HepG2 (cell line): ENCODE measurements around the gene LEP. TPM values are rescaled to one million over a fixed set of nuclear protein-coding genes. Genes with fewer than 3 reads are reported as not detected.

Experiments
- ATAC-seq: fragments of 200-7000 bp; cut with Tn5 transposase; 3 replicates; pipeline ENCODE4 v1.9.1; 2020; ENCODE audit warnings: mild to moderate bottlenecking, moderate library complexity
- BruUV-seq: library from RNA; stranded (reverse); fragments of 400-500 nt; replicated peaks from 2 replicates; lab custom pipeline; 2021; lab: Mats Ljungman, UMichigan
- CTCF ChIA-PET: fragments of 300-600 bp; formaldehyde crosslinking; extraction: SDS; loops from one replicate; lab custom pipeline; 2021; ENCODE audit warnings: low total read pairs, inconsistent platforms, low intra/inter-chr PET ratio; lab: Yijun Ruan, JAX
- POLR2A ChIA-PET: fragments of 350-600 bp; sonication (Branson Sonifier 250); formaldehyde crosslinking; loops from one replicate; lab custom pipeline; 2020; ENCODE audit warnings: antibody characterized with exemption, inconsistent platforms; lab: Yijun Ruan, JAX
- DNase-seq: peaks from one replicate; pipeline ENCODE4 v3.0.0-alpha.2; 2015; ENCODE audit warnings: low spot score
- FAIRE-seq: peaks from 3 replicates; lab custom pipeline; 2011; peaks lifted over from hg19 to GRCh38; lab: Jason Lieb, UNC
- H2AFZ ChIP-seq: one replicate; pipeline ENCODE4 v1.6.1; 2011; ENCODE audit warnings: low read length, inconsistent platforms
- H3K27ac ChIP-seq: fragments of 300-600 bp; 3 replicates; pipeline ENCODE4 v1.8.0; 2011; ENCODE audit warnings: mixed run types, mild to moderate bottlenecking, mixed read lengths, low read length, inconsistent platforms; ENCODE audit not compliant: insufficient read depth; ENCODE audit errors: extremely low read length
- H3K27me3 ChIP-seq, 2 experiments: fragments of 200-600 bp in 1 of 2; 2 replicates in 1 of 2; 3 replicates in 1 of 2; pipeline versions ENCODE4 v1.6.0 to v1.8.0; 2011; ENCODE audit warnings: low read length in 2 of 2, mild to moderate bottlenecking in 2 of 2, moderate library complexity in 2 of 2, inconsistent platforms in 1 of 2; ENCODE audit not compliant: insufficient read depth in 2 of 2, control insufficient read depth in 1 of 2
- H3K36me3 ChIP-seq, 2 experiments: fragments of 200-600 bp in 1 of 2; replicated peaks in 1 of 2; 2 replicates in 1 of 2; 3 replicates in 1 of 2; pipeline versions ENCODE4 v1.5.1 to v1.8.0; 2011; ENCODE audit warnings: low read length in 2 of 2, inconsistent platforms in 1 of 2; ENCODE audit not compliant: insufficient read depth in 2 of 2, control insufficient read depth in 1 of 2
- H3K4me1 ChIP-seq: 2 replicates; pipeline ENCODE4 v1.5.1; 2012; ENCODE audit warnings: low read length, inconsistent platforms; ENCODE audit not compliant: insufficient read depth
- H3K4me2 ChIP-seq: 2 replicates; pipeline ENCODE4 v1.6.0; 2011; ENCODE audit warnings: low read depth, low read length, inconsistent platforms
- H3K4me3 ChIP-seq, 3 experiments: fragments of 200-600 bp in 1 of 3; sonication (generic), shearing (Covaris generic) in 1 of 3; replicated peaks in 1 of 3; 2 replicates each; pipeline ENCODE4 v1.5.1; 2011 to 2016; ENCODE audit warnings: low read length in 3 of 3, inconsistent platforms in 2 of 3, low read depth in 2 of 3, mild to moderate bottlenecking in 2 of 3, control low read depth in 1 of 3, mixed read lengths in 1 of 3; ENCODE audit not compliant: insufficient read depth in 1 of 3
- H3K79me2 ChIP-seq: one replicate; pipeline ENCODE4 v1.6.1; 2011; ENCODE audit warnings: low read length, inconsistent platforms; ENCODE audit not compliant: insufficient read depth
- H3K9ac ChIP-seq: 2 replicates; pipeline ENCODE4 v1.6.0; 2011; ENCODE audit warnings: mild to moderate bottlenecking, low read depth, low read length, inconsistent platforms; ENCODE audit not compliant: insufficient read depth
- H3K9me3 ChIP-seq: 2 replicates; pipeline ENCODE4 v1.5.1; 2012; ENCODE audit warnings: mild to moderate bottlenecking, low read length
- H4K20me1 ChIP-seq: 2 replicates; pipeline ENCODE4 v1.6.0; 2011; ENCODE audit warnings: inconsistent platforms, mild to moderate bottlenecking, low read length, moderate library complexity; ENCODE audit not compliant: insufficient read depth
- BRD4 ChIP-seq: sonication (generic); formaldehyde crosslinking; IDR thresholded peaks from 2 replicates; pipeline ENCODE4 v1.4.0; 2020; ENCODE audit warnings: missing genetic modification reagents
- CBX1 ChIP-seq: IDR thresholded peaks from one replicate; pipeline ENCODE4 v1.6.1; 2016; ENCODE audit warnings: antibody characterized with exemption, low read depth
- CHD2 ChIP-seq: IDR thresholded peaks from 2 replicates; pipeline ENCODE4 v1.6.1; 2011; ENCODE audit warnings: low read depth, low read length, improper control_type of control experiment
- HOXD1 ChIP-seq: sonication (generic); formaldehyde crosslinking; IDR thresholded peaks from 2 replicates; pipeline ENCODE4 v1.5.0; 2020; ENCODE audit warnings: missing genetic modification reagents
- NFKB2 ChIP-seq: sonication (generic); formaldehyde crosslinking; IDR thresholded peaks from 2 replicates; pipeline ENCODE4 v1.4.0; 2020; ENCODE audit warnings: missing genetic modification reagents, borderline replicate concordance
- XRCC5 ChIP-seq: fragments of 200-400 bp; formaldehyde crosslinking; optimal IDR thresholded peaks from 2 replicates; pipeline ENCODE3; 2017; ENCODE audit warnings: mild to moderate bottlenecking, low read length
- ZMYM4 ChIP-seq: sonication (generic); formaldehyde crosslinking; IDR thresholded peaks from 2 replicates; pipeline ENCODE4 v1.8.1; 2023; ENCODE audit warnings: mild to moderate bottlenecking, missing genetic modification reagents
- ZNF331 ChIP-seq: sonication (generic); formaldehyde crosslinking; IDR thresholded peaks from 2 replicates; pipeline ENCODE4 v1.4.0; 2020; ENCODE audit warnings: missing genetic modification reagents
- WGBS: methylation state at CpG from one replicate; pipeline ENCODE4 v1.1.6; 2017; ENCODE audit warnings: low lambda C conversion rate; 5-methylcytosine and 5-hydroxymethylcytosine counted together
- in situ Hi-C: cut with HindIII; loops from 2 replicates; pipeline ENCODE4 v1.10.0; 2017; ENCODE audit warnings: low pct_unique_long_range_greater_than_20kb; ENCODE audit not compliant: extremely low pct_ligation_motif_present
- intact Hi-C: fragments of 100-400 bp; cut with micrococcal nuclease; formaldehyde crosslinking; loops from one replicate; pipeline ENCODE4 v1.10.0; 2022; ENCODE audit not compliant: unreplicated experiment
- polyA plus RNA-seq, 8 experiments: library from polyadenylated mRNA; depleted of rRNA in 3 of 8; stranded (reverse) in 7 of 8; unstranded in 1 of 8; fragments of >200 nt; fragmentation: Illumina TruSeq in 4 of 8; extraction: Trizol in 4 of 8; gene quantifications; 2 replicates each; pipeline versions ENCODE4 v1.2.1 to v1.2.3, GENCODE V29; 2011 to 2016; ENCODE audit warnings: low read depth in 4 of 8, missing spikeins in 1 of 8, mixed read lengths in 1 of 8; ENCODE audit not compliant: insufficient read depth in 1 of 8
- total RNA-seq, 5 experiments: library from RNA; depleted of rRNA; stranded (reverse); fragments of >200 nt; fragmentation: Illumina TruSeq; extraction: Trizol; gene quantifications; 2 replicates each; pipeline ENCODE4 v1.2.3, GENCODE V29; 2016; ENCODE audit warnings: low read depth in 1 of 5
- TF ChIP-seq, protein P1 (sequence below): sonication (generic); formaldehyde crosslinking; IDR thresholded peaks from 2 replicates; pipeline ENCODE4 v1.8.1; 2023; ENCODE audit warnings: missing genetic modification reagents, inconsistent platforms, borderline replicate concordance
- TF ChIP-seq, protein P2 (sequence below): sonication (generic); formaldehyde crosslinking; IDR thresholded peaks from 2 replicates; pipeline ENCODE4 v1.4.0; 2020; ENCODE audit warnings: missing genetic modification reagents
- TF ChIP-seq, protein P3 (sequence below): sonication (generic); formaldehyde crosslinking; IDR thresholded peaks from 2 replicates; pipeline ENCODE4 v1.8.1; 2023; ENCODE audit warnings: missing genetic modification reagents, mild to moderate bottlenecking, borderline replicate concordance
- TF ChIP-seq, protein P4 (sequence below): sonication (generic); formaldehyde crosslinking; IDR thresholded peaks from 2 replicates; pipeline ENCODE4 v1.5.0; 2020; ENCODE audit warnings: mild to moderate bottlenecking, missing genetic modification reagents
- TF ChIP-seq, protein P5 (sequence below): sonication (generic); formaldehyde crosslinking; IDR thresholded peaks from 2 replicates; pipeline ENCODE4 v1.5.1; 2020; ENCODE audit warnings: missing genetic modification reagents, mild to moderate bottlenecking, borderline replicate concordance

The LEP gene
- total and polyA plus RNA-seq, 2 of the 13 experiments (the other 11 are each of a cell fraction or from before 2014, with no cell fraction given), result 0.05 TPM; not detected in 1

DNA sequence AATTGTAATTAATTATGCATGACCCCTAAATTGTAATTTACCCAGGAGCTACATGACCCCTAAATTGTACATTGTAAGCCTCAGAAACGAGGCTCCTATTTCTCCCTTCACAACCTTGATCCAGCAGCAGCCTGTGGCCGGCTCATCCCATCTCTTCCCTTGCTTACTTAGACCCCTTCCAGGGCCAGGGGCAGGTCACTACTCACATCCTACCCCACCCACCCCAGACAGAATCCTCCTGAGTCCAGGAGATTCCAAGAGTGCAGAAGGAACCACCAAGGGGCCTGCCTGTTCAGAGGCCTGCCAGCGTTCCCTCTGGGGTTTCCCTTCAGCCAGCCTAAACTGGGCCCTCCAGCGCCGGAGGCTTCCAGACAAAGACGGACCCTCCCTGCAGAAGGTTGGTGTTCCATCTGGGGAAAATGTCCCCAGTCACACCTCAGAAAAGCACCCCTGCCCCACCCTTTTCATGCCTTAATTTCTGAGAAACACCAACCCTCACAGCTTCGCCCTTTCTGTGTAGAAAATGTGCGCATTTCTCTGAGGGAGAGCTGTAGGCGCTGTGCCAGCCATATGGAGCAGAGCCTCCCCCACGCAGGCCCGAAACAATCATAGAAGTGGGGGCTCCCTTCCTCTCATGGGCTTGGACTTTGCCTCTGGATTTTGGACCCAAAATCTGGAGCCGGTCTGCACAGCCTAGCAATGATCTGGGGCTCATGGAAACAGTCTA is 19.2 kb downstream of the LEP start (continued):
- TF ChIP-seq, protein P1, sequence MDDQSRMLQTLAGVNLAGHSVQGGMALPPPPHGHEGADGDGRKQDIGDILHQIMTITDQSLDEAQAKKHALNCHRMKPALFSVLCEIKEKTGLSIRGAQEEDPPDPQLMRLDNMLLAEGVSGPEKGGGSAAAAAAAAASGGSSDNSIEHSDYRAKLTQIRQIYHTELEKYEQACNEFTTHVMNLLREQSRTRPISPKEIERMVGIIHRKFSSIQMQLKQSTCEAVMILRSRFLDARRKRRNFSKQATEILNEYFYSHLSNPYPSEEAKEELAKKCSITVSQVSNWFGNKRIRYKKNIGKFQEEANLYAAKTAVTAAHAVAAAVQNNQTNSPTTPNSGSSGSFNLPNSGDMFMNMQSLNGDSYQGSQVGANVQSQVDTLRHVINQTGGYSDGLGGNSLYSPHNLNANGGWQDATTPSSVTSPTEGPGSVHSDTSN (CRISPR knock-in tag), result no peak
- no peak for TF ChIP-seq CHD2
- no peak for TF ChIP-seq ZMYM4 (CRISPR knock-in tag)
- TF ChIP-seq NFKB2 (CRISPR knock-in tag), result no peak
- TF ChIP-seq, protein P2, sequence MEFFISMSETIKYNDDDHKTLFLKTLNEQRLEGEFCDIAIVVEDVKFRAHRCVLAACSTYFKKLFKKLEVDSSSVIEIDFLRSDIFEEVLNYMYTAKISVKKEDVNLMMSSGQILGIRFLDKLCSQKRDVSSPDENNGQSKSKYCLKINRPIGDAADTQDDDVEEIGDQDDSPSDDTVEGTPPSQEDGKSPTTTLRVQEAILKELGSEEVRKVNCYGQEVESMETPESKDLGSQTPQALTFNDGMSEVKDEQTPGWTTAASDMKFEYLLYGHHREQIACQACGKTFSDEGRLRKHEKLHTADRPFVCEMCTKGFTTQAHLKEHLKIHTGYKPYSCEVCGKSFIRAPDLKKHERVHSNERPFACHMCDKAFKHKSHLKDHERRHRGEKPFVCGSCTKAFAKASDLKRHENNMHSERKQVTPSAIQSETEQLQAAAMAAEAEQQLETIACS (CRISPR knock-in tag), result no peak

DNA sequence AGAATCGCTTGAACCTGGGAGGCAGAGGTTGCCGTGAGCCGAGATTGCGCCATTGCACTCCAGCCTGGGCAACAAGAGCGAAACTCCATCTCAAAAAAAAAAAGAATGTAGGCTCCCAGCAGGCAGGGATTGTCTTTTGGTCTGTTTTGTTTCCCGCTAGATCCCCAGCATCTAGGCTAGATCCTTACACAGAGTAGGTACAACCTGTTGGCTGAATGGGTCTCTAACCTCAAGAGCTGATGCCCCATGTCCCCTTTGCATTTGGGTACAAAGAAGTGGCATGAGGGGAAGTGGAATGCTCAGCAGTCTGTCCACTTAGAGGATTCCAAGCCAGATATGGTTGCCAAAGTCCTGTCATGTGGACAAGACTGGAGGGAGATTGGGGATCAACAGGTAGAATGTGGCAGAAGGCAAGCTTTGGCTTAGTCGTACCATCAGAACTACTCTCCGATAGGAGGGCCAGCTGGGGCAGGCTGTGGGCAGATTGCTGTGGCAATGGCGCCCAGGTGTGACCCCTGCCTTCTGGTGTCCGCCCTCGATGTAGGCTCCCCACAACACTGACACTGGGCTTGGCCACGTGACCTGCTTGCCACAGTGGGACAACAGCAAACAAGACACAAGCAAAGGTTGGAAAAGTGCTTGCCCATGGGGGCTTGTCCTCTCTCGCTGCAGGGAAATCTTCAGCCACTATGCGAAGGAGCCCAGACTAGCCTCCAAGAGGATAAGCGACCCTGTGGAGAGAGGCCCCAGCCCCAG is 21.4 kb downstream of the LEP start:
- whole genome bisulfite sequencing, result 68% methylated on average over 12 of the region's 15 CpGs
- ATAC-seq (no peak), DNase-seq (no peak), FAIRE-seq (no peak)
- POLR2A ChIA-PET, result no interaction called here
- no peaks in the 10 kb centered on the region; a peak in 1 of 5 replicates for H3K27me3 ChIP-seq
- peaks cover 21% of the 10 kb centered on the region for H3K4me1 ChIP-seq
- H3K36me3 ChIP-seq, result no peaks in the 10 kb centered on the region
- no peak overlapping the region for H3K4me2 ChIP-seq
- H3K9me3 ChIP-seq, result no peaks in the 10 kb centered on the region
- no peaks in the 10 kb centered on the region for H3K79me2 ChIP-seq
- no peak overlapping the region for H3K27ac ChIP-seq
- in situ Hi-C loops (no loop called here), intact Hi-C loops (no loop called here)
- no peak overlapping the region for H2AFZ ChIP-seq
- BruUV-seq, result no TSS peak
- H3K9ac ChIP-seq, result no peak overlapping the region
- no peaks in the 10 kb centered on the region for H4K20me1 ChIP-seq
- H3K4me3 ChIP-seq, result no peak overlapping the region
- CTCF ChIA-PET, result no interaction called here
- TF ChIP-seq HOXD1 (CRISPR knock-in tag), result no peak
- TF ChIP-seq ZMYM4 (CRISPR knock-in tag), result no peak
- no peak for TF ChIP-seq ZNF331 (CRISPR knock-in tag)
- no peak for TF ChIP-seq BRD4
- TF ChIP-seq, protein P3, sequence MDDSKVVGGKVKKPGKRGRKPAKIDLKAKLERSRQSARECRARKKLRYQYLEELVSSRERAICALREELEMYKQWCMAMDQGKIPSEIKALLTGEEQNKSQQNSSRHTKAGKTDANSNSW, result no peak
- no peak for TF ChIP-seq XRCC5
- TF ChIP-seq CBX1, result no peak
- TF ChIP-seq, protein P4, sequence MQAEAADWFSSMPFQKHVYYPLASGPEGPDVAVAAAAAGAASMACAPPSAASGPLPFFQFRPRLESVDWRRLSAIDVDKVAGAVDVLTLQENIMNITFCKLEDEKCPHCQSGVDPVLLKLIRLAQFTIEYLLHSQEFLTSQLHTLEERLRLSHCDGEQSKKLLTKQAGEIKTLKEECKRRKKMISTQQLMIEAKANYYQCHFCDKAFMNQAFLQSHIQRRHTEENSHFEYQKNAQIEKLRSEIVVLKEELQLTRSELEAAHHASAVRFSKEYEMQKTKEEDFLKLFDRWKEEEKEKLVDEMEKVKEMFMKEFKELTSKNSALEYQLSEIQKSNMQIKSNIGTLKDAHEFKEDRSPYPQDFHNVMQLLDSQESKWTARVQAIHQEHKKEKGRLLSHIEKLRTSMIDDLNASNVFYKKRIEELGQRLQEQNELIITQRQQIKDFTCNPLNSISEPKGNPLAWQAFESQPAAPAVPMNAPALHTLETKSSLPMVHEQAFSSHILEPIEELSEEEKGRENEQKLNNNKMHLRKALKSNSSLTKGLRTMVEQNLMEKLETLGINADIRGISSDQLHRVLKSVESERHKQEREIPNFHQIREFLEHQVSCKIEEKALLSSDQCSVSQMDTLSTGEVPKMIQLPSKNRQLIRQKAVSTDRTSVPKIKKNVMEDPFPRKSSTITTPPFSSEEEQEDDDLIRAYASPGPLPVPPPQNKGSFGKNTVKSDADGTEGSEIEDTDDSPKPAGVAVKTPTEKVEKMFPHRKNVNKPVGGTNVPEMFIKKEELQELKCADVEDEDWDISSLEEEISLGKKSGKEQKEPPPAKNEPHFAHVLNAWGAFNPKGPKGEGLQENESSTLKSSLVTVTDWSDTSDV, result no peak
- TF ChIP-seq, protein P5, sequence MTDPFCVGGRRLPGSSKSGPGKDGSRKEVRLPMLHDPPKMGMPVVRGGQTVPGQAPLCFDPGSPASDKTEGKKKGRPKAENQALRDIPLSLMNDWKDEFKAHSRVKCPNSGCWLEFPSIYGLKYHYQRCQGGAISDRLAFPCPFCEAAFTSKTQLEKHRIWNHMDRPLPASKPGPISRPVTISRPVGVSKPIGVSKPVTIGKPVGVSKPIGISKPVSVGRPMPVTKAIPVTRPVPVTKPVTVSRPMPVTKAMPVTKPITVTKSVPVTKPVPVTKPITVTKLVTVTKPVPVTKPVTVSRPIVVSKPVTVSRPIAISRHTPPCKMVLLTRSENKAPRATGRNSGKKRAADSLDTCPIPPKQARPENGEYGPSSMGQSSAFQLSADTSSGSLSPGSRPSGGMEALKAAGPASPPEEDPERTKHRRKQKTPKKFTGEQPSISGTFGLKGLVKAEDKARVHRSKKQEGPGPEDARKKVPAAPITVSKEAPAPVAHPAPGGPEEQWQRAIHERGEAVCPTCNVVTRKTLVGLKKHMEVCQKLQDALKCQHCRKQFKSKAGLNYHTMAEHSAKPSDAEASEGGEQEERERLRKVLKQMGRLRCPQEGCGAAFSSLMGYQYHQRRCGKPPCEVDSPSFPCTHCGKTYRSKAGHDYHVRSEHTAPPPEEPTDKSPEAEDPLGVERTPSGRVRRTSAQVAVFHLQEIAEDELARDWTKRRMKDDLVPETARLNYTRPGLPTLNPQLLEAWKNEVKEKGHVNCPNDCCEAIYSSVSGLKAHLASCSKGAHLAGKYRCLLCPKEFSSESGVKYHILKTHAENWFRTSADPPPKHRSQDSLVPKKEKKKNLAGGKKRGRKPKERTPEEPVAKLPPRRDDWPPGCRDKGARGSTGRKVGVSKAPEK, result no peak
